Panc1 (cell line): ENCODE data around the gene CABP4. TPM values are rescaled to one million over a fixed set of nuclear protein-coding genes. Genes with fewer than 3 reads are reported as not detected.
A peak's percentile ranks its signal among the peaks of the same experiment; 100 is the strongest.

ENCODE experiments used
- ATAC-seq: fragments of 200-7000 bp; cut with Tn5 transposase; 2 replicates; pipeline ENCODE4 v1.9.1; 2020; ENCODE audit warnings: mild to moderate bottlenecking, moderate library complexity
- BruUV-seq: library from RNA; stranded (reverse); fragments of 400-500 nt; replicated peaks from 2 replicates; lab custom pipeline; 2021; lab: Mats Ljungman, UMichigan
- CTCF ChIA-PET: fragments of 300-600 bp; sonication (Branson Sonifier 250); formaldehyde crosslinking; loops from one replicate; lab custom pipeline; 2022; ENCODE audit warnings: antibody characterized with exemption; lab: Charles Lee
- POLR2A ChIA-PET: fragments of 300-600 bp; sonication (Branson Sonifier 250); formaldehyde crosslinking; loops from one replicate; lab custom pipeline; 2022; ENCODE audit warnings: antibody characterized with exemption; lab: Charles Lee
- DNase-seq: peaks from one replicate; pipeline ENCODE4 v3.0.0-alpha.2; 2010; ENCODE audit warnings: low read depth, low spot score
- H3K27ac ChIP-seq: 2 replicates; pipeline ENCODE4 v1.5.1; 2011; ENCODE audit warnings: mild to moderate bottlenecking, low read length, inconsistent platforms
- H3K27me3 ChIP-seq: fragments of 200-500 bp; sonication (Bioruptor generic); 2 replicates; pipeline ENCODE4 v1.6.0; 2014; ENCODE audit warnings: low read length, inconsistent platforms; ENCODE audit not compliant: control insufficient read depth, insufficient read depth
- H3K36me3 ChIP-seq: fragments of 200-500 bp; sonication (Bioruptor generic); 2 replicates; pipeline ENCODE4 v1.5.1; 2014; ENCODE audit warnings: inconsistent platforms, mild to moderate bottlenecking, low read length, moderate library complexity; ENCODE audit not compliant: control insufficient read depth, insufficient read depth
- H3K4me1 ChIP-seq: 2 replicates; pipeline ENCODE4 v1.5.1; 2011; ENCODE audit warnings: inconsistent platforms, mild to moderate bottlenecking, low read length, moderate library complexity; ENCODE audit not compliant: control insufficient read depth, insufficient read depth
- H3K4me3 ChIP-seq, 2 experiments: 2 replicates each; pipeline ENCODE4 v1.5.1; 2011 to 2012; ENCODE audit warnings: low read depth in 2 of 2, low read length in 2 of 2, mild to moderate bottlenecking in 2 of 2, inconsistent platforms in 1 of 2, moderate library complexity in 1 of 2
- H3K9me3 ChIP-seq: fragments of 200-500 bp; sonication (Bioruptor generic); 2 replicates; pipeline ENCODE4 v1.5.1; 2014; ENCODE audit warnings: low read depth, mild to moderate bottlenecking, inconsistent platforms, low read length, moderate library complexity; ENCODE audit not compliant: control insufficient read depth, insufficient read depth
- CTCF ChIP-seq: fragments of 450-650 bp; IDR thresholded peaks from 2 replicates; pipeline ENCODE4 v1.5.1; 2017; ENCODE audit warnings: mild to moderate bottlenecking
- POLR2AphosphoS5 ChIP-seq: IDR thresholded peaks from 2 replicates; pipeline ENCODE4 v1.6.1; 2012; ENCODE audit warnings: mild to moderate bottlenecking, low read depth, low read length, moderate library complexity
- REST ChIP-seq, 2 experiments: IDR thresholded peaks; 2 replicates each; pipeline ENCODE4 v1.6.1; 2011 to 2012; ENCODE audit warnings: low read depth in 2 of 2, control low read depth in 1 of 2, low read length in 1 of 2, mild to moderate bottlenecking in 1 of 2, moderate library complexity in 1 of 2; ENCODE audit not compliant: insufficient read depth in 1 of 2
- SIN3A ChIP-seq: IDR thresholded peaks from 2 replicates; pipeline ENCODE4 v1.6.1; 2012; ENCODE audit warnings: low read depth, mild to moderate bottlenecking, low read length, moderate library complexity, borderline replicate concordance; ENCODE audit not compliant: insufficient read depth
- TCF7L2 ChIP-seq: IDR thresholded peaks from 2 replicates; pipeline ENCODE4 v1.6.1; 2011; ENCODE audit warnings: mild to moderate bottlenecking, low read depth, low read length, inconsistent platforms
- in situ Hi-C: cut with HindIII; loops from 2 replicates; pipeline ENCODE4 v1.10.0; 2016; ENCODE audit warnings: low sequenced_read_pairs, low pct_unique_long_range_greater_than_20kb
- intact Hi-C: fragments of 100-400 bp; cut with micrococcal nuclease; formaldehyde crosslinking; loops from one replicate; pipeline ENCODE4 v1.10.0; 2022; ENCODE audit not compliant: unreplicated experiment
- total RNA-seq: library from RNA; stranded (reverse); gene quantifications from one replicate; pipeline ENCODE4 v1.2.1, GENCODE V29; 2021; ENCODE audit not compliant: unreplicated experiment

The CABP4 gene
- total RNA-seq, 1 experiment from 2014 or later = not detected

- DNase-seq = no peak
Measured at GRCh38 chr11:67421430-67422031, 33.6 kb upstream of the CABP4 start.

GRCh38 chr11:67422891-67423290 lies 32.3 kb upstream of the CABP4 start:
- H3K4me1 ChIP-seq = peaks cover 26% of the 10 kb centered on the region
- DNase-seq = no peak
- BruUV-seq = no TSS peak
- no peaks in the 10 kb centered on the region for H3K36me3 ChIP-seq
- ATAC-seq = no peak
- in situ Hi-C loops = no loop called here
- ChIA-PET CTCF (no interaction called here), POLR2A (no interaction called here)
- no peaks in the 10 kb centered on the region for H3K9me3 ChIP-seq
- H3K4me3 ChIP-seq = no peak overlapping the region
- no peak overlapping the region for H3K27ac ChIP-seq
- TF ChIP-seq SIN3A (no peak), REST (IDR thresholded peaks at IDR 0.05; ENCODE audit: insufficient read depth in 1 of 2, low read depth in 2 of 2, low read length in 1 of 2) (no peak), CTCF (no peak), POLR2AphosphoS5 (no peak), TCF7L2 (no peak)
- no peaks in the 10 kb centered on the region for H3K27me3 ChIP-seq
- intact Hi-C loops = no loop called here

More at GRCh38 chr11:67421430-67422031, 33.6 kb upstream of the CABP4 start:
- no peaks in the 10 kb centered on the region for H3K36me3 ChIP-seq
- in situ Hi-C loops = no loop called here
- BruUV-seq = no TSS peak
- intact Hi-C loops = no loop called here
- peak; percentile 26 for ATAC-seq
- no peaks in the 10 kb centered on the region for H3K27me3 ChIP-seq
- TF ChIP-seq SIN3A = no peak
- TF ChIP-seq TCF7L2 = no peak
- no peak for TF ChIP-seq REST (IDR thresholded peaks at IDR 0.05; ENCODE audit: insufficient read depth in 1 of 2, low read depth in 2 of 2, low read length in 1 of 2)
- no peak for TF ChIP-seq CTCF
- TF ChIP-seq POLR2AphosphoS5 = no peak; the same call in 1 of the 2 replicates
- H3K9me3 ChIP-seq = no peaks in the 10 kb centered on the region
- H3K4me3 ChIP-seq = peak overlapping the region; percentile 54 to 61
- peak overlapping the region; percentile 53; the same call in 1 of the 2 replicates for H3K27ac ChIP-seq
- ChIA-PET POLR2A (interaction anchor here (0.6 kb wide), 1 partner anchor 24 kb away, joined by 3 read pairs; no protein-coding TSS in a partner anchor), CTCF (no interaction called here)
- H3K4me1 ChIP-seq = peaks cover 39% of the 10 kb centered on the region
